Measurements from ENCODE around the gene RIPPLY2. TPM values are rescaled to one million over a fixed set of nuclear protein-coding genes. Genes with fewer than 3 reads are reported as not detected.

Gene RIPPLY2
- total and polyA plus RNA-seq, 2 of the 4 experiments (the other 2 are of a cell fraction): 0.32 TPM; not detected in 1

- H3K36me3 ChIP-seq (ENCODE audit: control insufficient read depth, insufficient read depth, low read length): no peaks in the 10 kb centered on the region
- no TSS peak for BruUV-seq (replicated peaks)
- no peak overlapping the region for H2BK15ac ChIP-seq (ENCODE audit: low read depth, low read length)
- H2AK9ac ChIP-seq (replicated peaks; ENCODE audit: low read depth, low read length, poor library complexity): no peak overlapping the region
- H3K9ac ChIP-seq (ENCODE audit: low read depth, low read length): no peak overlapping the region
- H3K4ac ChIP-seq (ENCODE audit: low read depth, low read length): no peak overlapping the region
- WGBS, 2 experiments (ENCODE audit: extremely low coverage in 2 of 2, insufficient read length in 1 of 2): no CpG with 5 or more reads among the region's 3 CpGs
- no peak overlapping the region for H2BK120ac ChIP-seq (ENCODE audit: low read depth, low read length)
- H3K27ac ChIP-seq (ENCODE audit: insufficient read depth, low read length): no peak overlapping the region
- H4K5ac ChIP-seq (ENCODE audit: low read depth, low read length): no peak overlapping the region
- ChIA-PET CTCF (no interaction called here), POLR2A (ENCODE audit: unreplicated experiment) (no interaction called here)
- no peaks in the 10 kb centered on the region for H3K4me1 ChIP-seq (ENCODE audit: control insufficient read depth, insufficient read depth, low read length)
- H3K4me3 ChIP-seq (ENCODE audit: insufficient read depth, low read depth, low read length): no peak overlapping the region
- no peak overlapping the region for H2BK5ac ChIP-seq (ENCODE audit: low read depth, low read length, poor library complexity, severe bottlenecking)
- no peak overlapping the region for H3K18ac ChIP-seq (ENCODE audit: low read depth, low read length)
- intact Hi-C loops (cut with micrococcal nuclease): no loop called here
- ATAC-seq (ENCODE audit: low read depth): no peak
- no peak overlapping the region for H3K4me2 ChIP-seq (ENCODE audit: low read depth, low read length)
- H2BK20ac ChIP-seq (ENCODE audit: low read depth, low read length): no peak overlapping the region
- in situ Hi-C loops (cut with MboI; ENCODE audit: low sequenced_read_pairs): no loop called here
- TF ChIP-seq CHD1 (IDR thresholded peaks at IDR 0.05; ENCODE audit: low read depth, low read length) (no peak), BHLHE40 (IDR thresholded peaks at IDR 0.05; ENCODE audit: low read depth, low read length) (no peak), CTCF (conservative IDR thresholded peaks at IDR 0.05; ENCODE audit: low read depth, low read length) (no peak), MXI1 (IDR thresholded peaks at IDR 0.05; ENCODE audit: borderline replicate concordance, low read depth, low read length) (no peak), RCOR1 (IDR thresholded peaks at IDR 0.05; ENCODE audit: insufficient replicate concordance, low read length) (no peak), POLR2A (IDR thresholded peaks at IDR 0.05; ENCODE audit: low read depth, low read length) (no peak), RAD21 (IDR thresholded peaks at IDR 0.05; ENCODE audit: low read length) (no peak), ELK1 (IDR thresholded peaks at IDR 0.05; ENCODE audit: borderline replicate concordance, low read depth, low read length) (no peak)
- no peak overlapping the region for H2AK5ac ChIP-seq (ENCODE audit: low read depth, low read length)
- H3K9me3 ChIP-seq (ENCODE audit: control insufficient read depth, insufficient read depth, low read length): no peaks in the 10 kb centered on the region
- H3K9me1 ChIP-seq (ENCODE audit: insufficient read depth, low read length): no peaks in the 10 kb centered on the region
- no peaks in the 10 kb centered on the region for H3K27me3 ChIP-seq (ENCODE audit: control insufficient read depth, insufficient read depth, low read length)
- no peak overlapping the region for H4K91ac ChIP-seq (ENCODE audit: insufficient read depth, low read depth, low read length)
- no peak for DNase-seq
- dilution Hi-C loops (cut with HindIII; ENCODE audit: low sequenced_read_pairs, unreplicated experiment): no loop called here
- no peak overlapping the region for H3K56ac ChIP-seq (ENCODE audit: extremely low read depth, insufficient read depth, low read length)
- no peaks in the 10 kb centered on the region for H4K20me1 ChIP-seq (ENCODE audit: insufficient read depth, low read length)
- no peak overlapping the region for H2AFZ ChIP-seq (replicated peaks; ENCODE audit: low read length, poor library complexity)
- H3K79me1 ChIP-seq (ENCODE audit: low read depth in 1 of 2, low read length in 2 of 2): no peaks in the 10 kb centered on the region
- H3K23ac ChIP-seq (ENCODE audit: low read depth, low read length): no peak overlapping the region
- no peak overlapping the region for H3K14ac ChIP-seq (replicated peaks; ENCODE audit: low read depth, low read length)
- no peak overlapping the region for H4K8ac ChIP-seq (ENCODE audit: low read depth in 2 of 2, low read length in 2 of 2)
Observed at GRCh38 chr6:83822629-83823169, 30.5 kb upstream of the RIPPLY2 start.
